GM18508 (cell line): Measurements from ENCODE around the gene FOXF1.

Source experiments
- ATAC-seq: cut with Tn5 transposase; IDR thresholded peaks from one replicate; pipeline ENCODE4 v1.9.1; 2021; ENCODE audit warnings: moderate number of reproducible peaks; ENCODE audit not compliant: insufficient read depth, unreplicated experiment

The FOXF1 gene

GRCh38 chr16:86531641-86532525 is 21.6 kb downstream of the FOXF1 start:
- ATAC-seq: no peak

DNA sequence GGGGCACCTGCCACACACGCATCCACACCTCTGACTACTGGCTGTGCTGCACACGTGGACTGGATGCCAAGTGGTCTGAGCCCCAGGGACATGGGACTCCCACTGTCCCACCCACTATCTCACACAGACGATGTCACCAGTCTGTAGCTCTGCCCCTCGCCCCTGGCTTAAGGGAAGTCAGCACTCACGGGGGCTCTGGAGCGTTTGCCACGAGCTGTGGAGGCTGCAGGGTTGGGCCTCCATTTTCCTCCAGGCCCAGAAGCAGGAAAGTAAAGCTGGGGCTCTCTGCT is 22.1 kb downstream of the FOXF1 start:
- ATAC-seq: no peak

DNA sequence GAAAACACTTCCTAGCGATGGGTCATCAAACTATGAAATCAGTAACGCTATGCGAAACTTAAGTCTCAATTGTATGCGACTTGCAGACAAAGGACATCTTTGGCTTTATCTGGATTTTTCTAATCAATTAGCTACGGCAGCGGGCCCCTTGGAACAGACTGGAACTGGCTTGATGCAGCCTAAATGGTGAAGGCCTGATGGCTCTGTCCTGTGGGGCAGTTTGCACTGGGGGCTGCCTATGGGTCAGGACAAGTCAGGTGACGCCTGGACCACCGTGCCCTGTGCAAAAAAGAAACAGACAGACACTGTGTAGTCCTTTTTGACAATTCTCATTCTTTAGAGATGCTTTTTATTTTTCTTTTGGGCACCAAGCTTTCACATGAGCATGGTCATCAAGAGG is 22.7 kb downstream of the FOXF1 start:
- no peak for ATAC-seq

DNA sequence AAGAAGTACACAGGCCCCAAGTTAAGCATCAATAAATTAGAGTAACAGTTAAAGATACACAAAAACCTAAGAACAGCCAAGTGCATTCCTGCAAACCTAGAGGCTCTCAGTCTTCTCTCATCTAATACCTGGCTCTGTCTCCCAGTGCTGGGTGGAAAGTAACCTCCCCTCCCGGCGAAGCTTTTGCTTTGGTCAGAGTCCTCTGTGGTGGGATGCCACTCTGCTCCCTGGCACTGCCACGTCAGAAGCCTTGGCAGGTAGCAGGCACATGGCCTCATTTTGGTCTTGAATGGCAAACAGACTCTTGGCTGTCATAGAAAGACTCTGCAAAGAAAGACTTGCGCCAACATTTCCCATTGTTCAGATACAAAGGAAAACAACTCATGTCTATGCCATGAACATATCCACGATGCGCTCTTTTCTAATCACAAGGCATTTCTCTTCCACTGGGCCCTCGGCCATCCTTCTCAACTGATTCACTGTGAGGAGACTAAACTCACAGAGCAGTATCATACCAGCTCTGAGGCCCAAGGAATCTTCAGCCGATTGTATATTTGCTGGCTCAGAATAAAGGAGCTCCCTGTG is 23.5 kb downstream of the FOXF1 start:
- no peak for ATAC-seq

- ATAC-seq: no peak
Observed at GRCh38 chr16:86534779-86535615, 24.7 kb downstream of the FOXF1 start.

- ATAC-seq: no peak
Observed at GRCh38 chr16:86536621-86537020, 26.3 kb downstream of the FOXF1 start.

- ATAC-seq: no peak
Observed at GRCh38 chr16:86537486-86537885, 27.2 kb downstream of the FOXF1 start.

- ATAC-seq: no peak
Observed at GRCh38 chr16:86538196-86538780, 28.0 kb downstream of the FOXF1 start.

GRCh38 chr16:86540894-86541293 is 30.6 kb downstream of the FOXF1 start:
- ATAC-seq: no peak

DNA sequence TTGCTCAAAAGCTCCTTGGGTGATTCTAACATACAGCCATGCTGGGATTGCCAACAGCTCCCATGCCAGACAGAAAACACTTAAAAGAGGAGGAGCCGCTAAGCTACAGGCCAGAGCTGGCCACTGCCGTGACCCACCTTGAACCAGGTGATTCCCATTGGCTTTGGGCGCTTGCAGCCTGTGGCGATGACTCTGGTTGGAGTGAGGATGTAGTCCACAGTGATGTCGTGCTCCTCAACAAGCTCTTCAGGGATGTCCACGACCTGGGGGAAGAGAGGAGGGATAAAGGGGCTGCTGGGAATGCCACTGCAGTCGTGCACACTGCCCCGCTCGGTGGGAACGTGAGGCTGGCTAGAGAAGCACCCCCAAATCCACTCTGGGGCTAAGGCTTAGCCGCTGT is 31.2 kb downstream of the FOXF1 start:
- ATAC-seq: no peak

GRCh38 chr16:86542756-86543750 is 32.7 kb downstream of the FOXF1 start:
- ATAC-seq: no peak

GRCh38 chr16:86545481-86545880 is 35.2 kb downstream of the FOXF1 start:
- ATAC-seq: no peak

- ATAC-seq: no peak
Observed at GRCh38 chr16:86545954-86546637, 35.8 kb downstream of the FOXF1 start.

- no peak for ATAC-seq
Observed at GRCh38 chr16:86546638-86547013, 36.3 kb downstream of the FOXF1 start.

- ATAC-seq: no peak
Observed at GRCh38 chr16:86547286-86547685, 37.0 kb downstream of the FOXF1 start.

DNA sequence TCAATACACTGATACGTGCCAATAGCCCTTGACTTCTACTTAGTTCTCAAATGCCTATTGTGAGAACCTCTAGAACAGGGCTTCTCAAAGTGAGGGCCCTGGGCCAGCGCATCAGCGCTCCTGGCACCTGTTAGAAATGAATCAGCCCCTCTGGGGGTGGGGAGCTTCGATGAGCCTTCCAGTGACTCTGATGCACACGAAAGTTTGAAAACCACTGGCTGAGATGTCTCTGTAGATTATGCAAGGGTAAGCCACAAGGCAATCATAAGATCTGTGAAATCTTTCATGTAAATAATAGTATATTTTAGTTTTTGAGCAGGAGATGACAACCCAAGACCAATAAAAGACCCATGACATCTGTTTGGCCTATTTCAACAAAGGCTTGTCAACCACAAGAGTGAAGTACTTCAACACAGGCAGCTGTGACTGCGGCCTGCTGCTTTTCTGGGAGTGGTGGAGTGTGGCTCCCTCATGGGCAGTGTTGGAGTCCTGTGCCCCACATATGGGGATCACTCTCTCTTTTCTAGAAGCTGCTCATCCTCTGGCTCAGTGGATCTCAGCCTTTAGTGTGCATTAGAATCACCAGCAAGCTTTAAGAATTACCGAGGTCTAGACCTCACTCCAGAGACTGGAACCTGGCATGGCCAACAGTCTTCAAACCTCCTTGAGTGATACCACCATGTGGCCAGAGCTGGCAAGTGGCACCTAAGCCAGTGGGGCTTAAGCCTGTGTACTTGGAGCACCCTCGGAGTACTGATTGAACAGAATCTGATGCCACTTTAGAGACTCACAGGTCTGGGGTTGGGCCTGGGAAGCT is 39.0 kb downstream of the FOXF1 start:
- ATAC-seq: no peak

- ATAC-seq: no peak
Observed at GRCh38 chr16:86549893-86550190, 39.5 kb downstream of the FOXF1 start.

DNA sequence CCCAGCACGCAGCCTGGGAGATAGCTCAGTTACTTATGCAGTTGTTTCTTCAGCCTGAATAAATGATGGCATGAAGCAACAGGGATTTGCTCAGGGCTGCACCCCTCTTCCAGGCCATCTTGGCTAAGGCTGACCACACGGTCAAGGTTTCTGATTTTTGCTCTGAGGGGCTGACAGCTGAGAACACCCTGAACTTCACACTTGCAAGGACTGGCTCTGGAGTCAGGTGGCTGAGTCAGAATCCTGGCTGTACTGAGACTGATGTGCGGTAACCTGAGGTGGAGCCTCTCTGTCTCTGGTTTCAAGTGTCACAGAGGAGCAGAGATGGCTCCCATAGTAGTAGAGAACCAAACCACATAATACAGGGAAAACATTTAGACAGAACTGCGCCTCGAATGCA is 40.0 kb downstream of the FOXF1 start:
- no peak for ATAC-seq

- no peak for ATAC-seq
Observed at GRCh38 chr16:86553356-86553755, 43.0 kb downstream of the FOXF1 start.
